ENCODE measurements around the gene DNAH2. TPM values are rescaled to one million over a fixed set of nuclear protein-coding genes. Genes with fewer than 3 reads are reported as not detected.

Gene DNAH2
- total and polyA plus RNA-seq, 9 of the 15 experiments (the other 6 are each of a cell fraction or from before 2014, with no cell fraction given), result 0.03 TPM; not detected in 8

- TF ChIP-seq THAP7 (CRISPR knock-in tag; IDR thresholded peaks at IDR 0.05), result no peak
- TF ChIP-seq TARDBP (IDR thresholded peaks at IDR 0.05), result no peak
- TF ChIP-seq RAD51 (IDR thresholded peaks at IDR 0.05; ENCODE audit: borderline replicate concordance, low read depth), result no peak
Measured at GRCh38 chr17:7818746-7819645, 101.5 kb downstream of the DNAH2 start (continued).

DNA sequence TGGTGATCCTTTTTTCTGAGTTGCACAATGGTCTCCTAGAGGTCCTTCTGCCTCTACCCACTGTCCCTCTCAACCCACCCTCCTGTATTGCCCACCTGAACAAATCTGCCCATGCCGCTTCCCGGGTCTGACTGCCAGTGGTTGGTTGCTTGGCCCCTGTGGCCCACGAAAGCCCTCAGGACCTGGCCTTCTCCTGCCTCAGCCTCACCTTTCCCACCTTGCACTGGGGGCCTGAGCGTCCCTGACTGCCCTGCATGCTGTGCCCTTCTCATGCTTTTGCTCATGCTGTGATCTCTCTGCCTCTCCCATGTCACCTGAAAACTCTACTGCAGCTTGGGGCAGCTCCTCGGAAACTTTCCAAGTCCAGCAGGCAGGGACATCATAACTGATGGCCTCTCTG lies 102.7 kb downstream of the DNAH2 start:
- ChIA-PET CTCF (ENCODE audit: low intra/inter-chr PET ratio) (no interaction called here), POLR2A (interaction anchor here (0.7 to 1.2 kb wide), 2 partner anchors 13 to 40 kb away, joined by 3 read pairs; no protein-coding TSS in a partner anchor)
- intact Hi-C loops (cut with micrococcal nuclease) (loop anchor here (5.0 to 10.0 kb wide), 3 partner anchors 37 to 225 kb away; partner anchors contain the start of genes CYB5D1, NAA38 and TMEM88), in situ Hi-C loops (cut with MboI) (no loop called here)
- Histone ChIP-seq H4K20me1 (replicated peaks; ENCODE audit: control insufficient read depth, insufficient read depth, low read length) (no peaks in the 10 kb centered on the region; the same call in 1 of the 2 replicates), H3K4me2 (ENCODE audit: insufficient read depth, low read length) (no peak overlapping the region), H3K4me1 (replicated peaks in 1 of 2; ENCODE audit: control insufficient read depth in 2 of 2, insufficient read depth in 2 of 2, low read length in 2 of 2) (peaks cover 0 to 9% of the 10 kb centered on the region in 2 experiments; a peak in 2 of 5 replicates), H3K27me3 (ENCODE audit: control insufficient read depth in 2 of 2, insufficient read depth in 2 of 2, low read length in 2 of 2) (peaks cover 15 to 64% of the 10 kb centered on the region in 2 experiments), H3K4me3 (no peak overlapping the region), H3K36me3 (ENCODE audit: control insufficient read depth, insufficient read depth, low read length) (no peaks in the 10 kb centered on the region), H3K79me2 (ENCODE audit: control insufficient read depth, insufficient read depth, low read length) (no peaks in the 10 kb centered on the region), H3K9ac (ENCODE audit: insufficient read depth in 1 of 2, low read depth in 2 of 2, low read length in 2 of 2) (no peak overlapping the region), H3K27ac (ENCODE audit: extremely low read depth, low read depth, low read length) (no peak overlapping the region), H3K9me3 (replicated peaks; ENCODE audit: control insufficient read depth, insufficient read depth, low read depth, low read length) (no peaks in the 10 kb centered on the region), H3K9me1 (ENCODE audit: control insufficient read depth, insufficient read depth, low read length) (no peaks in the 10 kb centered on the region), H2AFZ (ENCODE audit: low read depth, low read length) (no peak overlapping the region)
- ATAC-seq, result no peak
- FAIRE-seq, result no peak
- WGBS (ENCODE audit: insufficient coverage, low coverage, missing lambda C conversion rate), result 0% methylated on average over 5 of the region's 5 CpGs
- DNase-seq (ENCODE audit: extremely low read depth in 1 of 4, low spot score in 3 of 4), result no peak
- no TSS peak for BruUV-seq (replicated peaks)
- TF ChIP-seq CREBBP (IDR thresholded peaks at IDR 0.05; ENCODE audit: low read depth, low read length) (no peak), MCM7 (IDR thresholded peaks at IDR 0.05) (no peak), ZBTB5 (IDR thresholded peaks at IDR 0.05) (no peak), ZNF551 (CRISPR knock-in tag; IDR thresholded peaks at IDR 0.05) (no peak), PCBP1 (IDR thresholded peaks at IDR 0.05; ENCODE audit: low read depth, low read length, poor library complexity, severe bottlenecking) (no peak), TFAP4 (CRISPR knock-in tag; IDR thresholded peaks at IDR 0.05; ENCODE audit: borderline replicate concordance) (no peak), RBM22 (IDR thresholded peaks at IDR 0.05; ENCODE audit: low read depth, low read length, poor library complexity, severe bottlenecking) (no peak), PKNOX1 (IDR thresholded peaks at IDR 0.05) (no peak), CBFB (CRISPR knock-in tag; IDR thresholded peaks at IDR 0.05) (no peak), NCOA2 (IDR thresholded peaks at IDR 0.05; ENCODE audit: partially characterized antibody in 2 of 2) (no peak), SREBF1 (IDR thresholded peaks at IDR 0.05; ENCODE audit: borderline replicate concordance, low read depth, low read length) (no peak), LEF1 (IDR thresholded peaks at IDR 0.05) (no peak), SMARCB1 (IDR thresholded peaks at IDR 0.05; ENCODE audit: insufficient read length, low read depth) (no peak)

Measured in K562 (cell line).